Activated B cell treated with CpG ODN at 0.5 μM for 24 hours (primary cell): ENCODE results near the gene OPN1SW. TPM values are rescaled to one million over a fixed set of nuclear protein-coding genes. Genes with fewer than 3 reads are reported as not detected.

Source experiments
- ATAC-seq: fragments of 200-7000 bp; cut with Tn5 transposase; one replicate; pipeline ENCODE4 v1.10.0; 2021; ENCODE audit warnings: low read depth, mild to moderate bottlenecking, moderate library complexity
- CTCF ChIA-PET: fragments of 350-600 bp; sonication (Branson Sonifier 250); formaldehyde crosslinking; loops from one replicate; lab custom pipeline; 2021; ENCODE audit warnings: antibody characterized with exemption; lab: Charles Lee
- POLR2A ChIA-PET: fragments of 350-600 bp; sonication (Branson Sonifier 250); formaldehyde crosslinking; loops from one replicate; lab custom pipeline; 2021; ENCODE audit warnings: antibody characterized with exemption; lab: Charles Lee
- DNase-seq: peaks from one replicate; pipeline ENCODE4 v3.0.0; 2022
- H3K27ac Mint-ChIP-seq: one replicate; pipeline ENCODE4 v1.8.0; 2020; ENCODE audit warnings: mixed read lengths
- H3K27me3 Mint-ChIP-seq: one replicate; pipeline ENCODE4 v1.8.0; 2021; ENCODE audit warnings: mixed read lengths
- H3K36me3 Mint-ChIP-seq: one replicate; pipeline ENCODE4 v1.8.0; 2021; ENCODE audit warnings: low read depth, mixed read lengths
- H3K4me1 Mint-ChIP-seq: one replicate; pipeline ENCODE4 v1.8.0; 2021; ENCODE audit warnings: mixed read lengths
- H3K4me3 Mint-ChIP-seq: one replicate; pipeline ENCODE4 v1.8.0; 2020; ENCODE audit warnings: mild to moderate bottlenecking, mixed read lengths
- H3K9me3 Mint-ChIP-seq: one replicate; pipeline ENCODE4 v1.8.0; 2020; ENCODE audit warnings: mixed read lengths
- CTCF ChIP-seq: fragments of 200-600 bp; IDR thresholded peaks from one replicate; pipeline ENCODE4 v1.8.0; 2022; ENCODE audit warnings: antibody characterized with exemption, mild to moderate bottlenecking
- intact Hi-C: fragments of 100-400 bp; cut with micrococcal nuclease; formaldehyde crosslinking; loops from one replicate; pipeline ENCODE4 v1.15.1; 2024
- total RNA-seq: library from RNA; stranded (reverse); gene quantifications from 2 replicates; pipeline ENCODE4 v1.2.3, GENCODE V29; 2022

The OPN1SW gene
- total RNA-seq, 1 donor from 2014 or later, result not detected

GRCh38 chr7:128781851-128782250 is 6.3 kb upstream of the OPN1SW start:
- Mint-ChIP-seq H3K4me3 (no peak overlapping the region), H3K27ac (no peak overlapping the region)
- CTCF ChIA-PET, result no interaction called here

GRCh38 chr7:128781126-128781525 is 5.5 kb upstream of the OPN1SW start:
- H3K9me3 Mint-ChIP-seq, result peaks cover 8% of the 10 kb centered on the region
- ATAC-seq (no peak), DNase-seq (no peak)
- H3K36me3 Mint-ChIP-seq, result no peaks in the 10 kb centered on the region
- no peak for TF ChIP-seq CTCF
- POLR2A ChIA-PET, result no interaction called here
- no peaks in the 10 kb centered on the region for H3K27me3 Mint-ChIP-seq
- H3K4me1 Mint-ChIP-seq, result no peaks in the 10 kb centered on the region
- no peak overlapping the region for H3K27ac Mint-ChIP-seq
- intact Hi-C loops, result no loop called here
- CTCF ChIA-PET, result no interaction called here
- H3K4me3 Mint-ChIP-seq, result no peak overlapping the region

More at GRCh38 chr7:128781851-128782250, 6.3 kb upstream of the OPN1SW start:
- POLR2A ChIA-PET, result no interaction called here
- intact Hi-C loops, result no loop called here
- no peak for DNase-seq
- no peak for ATAC-seq
- Mint-ChIP-seq H3K36me3 (no peaks in the 10 kb centered on the region), H3K9me3 (peaks cover 8% of the 10 kb centered on the region), H3K4me1 (no peaks in the 10 kb centered on the region), H3K27me3 (no peaks in the 10 kb centered on the region)
- no peak for TF ChIP-seq CTCF

- POLR2A ChIA-PET, result interaction anchor here (1.0 kb wide), 1 partner anchor 12 kb away, joined by 3 read pairs; the partner anchor contains the start of gene CCDC136
Measured at GRCh38 chr7:128778946-128779345, 3.4 kb upstream of the OPN1SW start.

GRCh38 chr7:128777156-128778123 is 1.8 kb upstream of the OPN1SW start:
- Mint-ChIP-seq H3K9me3 (peaks cover 8% of the 10 kb centered on the region), H3K36me3 (peaks cover 11% of the 10 kb centered on the region), H3K4me1 (no peaks in the 10 kb centered on the region), H3K27me3 (no peaks in the 10 kb centered on the region), H3K4me3 (no peak overlapping the region), H3K27ac (no peak overlapping the region)
- CTCF ChIA-PET, result no interaction called here
- no peak for TF ChIP-seq CTCF
- intact Hi-C loops, result no loop called here
- POLR2A ChIA-PET, result no interaction called here
- no peak for DNase-seq
- no peak for ATAC-seq

More at GRCh38 chr7:128778946-128779345, 3.4 kb upstream of the OPN1SW start:
- TF ChIP-seq CTCF, result no peak
- Mint-ChIP-seq H3K4me1 (no peaks in the 10 kb centered on the region), H3K27ac (no peak overlapping the region), H3K4me3 (no peak overlapping the region), H3K36me3 (peaks cover 2% of the 10 kb centered on the region), H3K9me3 (peaks cover 8% of the 10 kb centered on the region), H3K27me3 (no peaks in the 10 kb centered on the region)
- ATAC-seq, result no peak
- CTCF ChIA-PET, result no interaction called here
- intact Hi-C loops, result no loop called here
- DNase-seq, result no peak

- Mint-ChIP-seq H3K27me3 (no peaks in the 10 kb centered on the region), H3K9me3 (peaks cover 8% of the 10 kb centered on the region), H3K27ac (no peak overlapping the region), H3K36me3 (peaks cover 34% of the 10 kb centered on the region), H3K4me1 (no peaks in the 10 kb centered on the region), H3K4me3 (no peak overlapping the region)
- ChIA-PET POLR2A (no interaction called here), CTCF (no interaction called here)
- ATAC-seq (no peak), DNase-seq (no peak)
- intact Hi-C loops, result no loop called here
- no peak for TF ChIP-seq CTCF
Measured at GRCh38 chr7:128774921-128775320, 673 bp downstream of the OPN1SW start.
